Activated CD8-positive, alpha-beta T cell treated with anti-CD3 and anti-CD28 coated beads, Interleukin-2, amount 10 ng/mL, durations not matched to agents 7 days and 5 days (primary cell): ENCODE data around the gene MAGEA4. TPM values are rescaled to one million over a fixed set of nuclear protein-coding genes. Genes with fewer than 3 reads are reported as not detected.

Experiments
- ATAC-seq: fragments of 150-1000 bp; cut with Tn5 transposase; one replicate; pipeline ENCODE4 v1.10.0; 2021; ENCODE audit warnings: moderate library complexity
- CTCF ChIA-PET: fragments of 350-600 bp; sonication (Branson Sonifier 250); formaldehyde crosslinking; loops from one replicate; lab custom pipeline; 2021; ENCODE audit warnings: antibody characterized with exemption; lab: Charles Lee
- POLR2A ChIA-PET: fragments of 350-600 bp; sonication (Branson Sonifier 250); formaldehyde crosslinking; loops from one replicate; lab custom pipeline; 2021; ENCODE audit warnings: antibody characterized with exemption; lab: Charles Lee
- DNase-seq: peaks from one replicate; pipeline ENCODE4 v3.0.0-alpha.2; 2020
- H3K27ac Mint-ChIP-seq: one replicate; pipeline ENCODE4 v1.8.0; 2021; ENCODE audit warnings: mild to moderate bottlenecking, mixed read lengths
- H3K27me3 Mint-ChIP-seq: one replicate; pipeline ENCODE4 v1.8.0; 2021; ENCODE audit warnings: low read depth, mixed read lengths
- H3K36me3 Mint-ChIP-seq: one replicate; pipeline ENCODE4 v1.8.0; 2021; ENCODE audit warnings: low read depth, mixed read lengths
- H3K4me1 Mint-ChIP-seq: one replicate; pipeline ENCODE4 v1.8.0; 2021; ENCODE audit warnings: low read depth, mixed read lengths
- H3K4me3 Mint-ChIP-seq: one replicate; pipeline ENCODE4 v1.8.0; 2021; ENCODE audit warnings: mild to moderate bottlenecking, mixed read lengths
- H3K9me3 Mint-ChIP-seq: one replicate; pipeline ENCODE4 v1.8.0; 2022; ENCODE audit warnings: mixed read lengths; ENCODE audit not compliant: insufficient read depth
- total RNA-seq, 2 experiments: library from RNA; stranded (reverse); gene quantifications; one replicate each; pipeline ENCODE4 v1.2.3, GENCODE V29; 2021

Gene MAGEA4, protein sequence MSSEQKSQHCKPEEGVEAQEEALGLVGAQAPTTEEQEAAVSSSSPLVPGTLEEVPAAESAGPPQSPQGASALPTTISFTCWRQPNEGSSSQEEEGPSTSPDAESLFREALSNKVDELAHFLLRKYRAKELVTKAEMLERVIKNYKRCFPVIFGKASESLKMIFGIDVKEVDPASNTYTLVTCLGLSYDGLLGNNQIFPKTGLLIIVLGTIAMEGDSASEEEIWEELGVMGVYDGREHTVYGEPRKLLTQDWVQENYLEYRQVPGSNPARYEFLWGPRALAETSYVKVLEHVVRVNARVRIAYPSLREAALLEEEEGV
- not detected for total RNA-seq

DNA sequence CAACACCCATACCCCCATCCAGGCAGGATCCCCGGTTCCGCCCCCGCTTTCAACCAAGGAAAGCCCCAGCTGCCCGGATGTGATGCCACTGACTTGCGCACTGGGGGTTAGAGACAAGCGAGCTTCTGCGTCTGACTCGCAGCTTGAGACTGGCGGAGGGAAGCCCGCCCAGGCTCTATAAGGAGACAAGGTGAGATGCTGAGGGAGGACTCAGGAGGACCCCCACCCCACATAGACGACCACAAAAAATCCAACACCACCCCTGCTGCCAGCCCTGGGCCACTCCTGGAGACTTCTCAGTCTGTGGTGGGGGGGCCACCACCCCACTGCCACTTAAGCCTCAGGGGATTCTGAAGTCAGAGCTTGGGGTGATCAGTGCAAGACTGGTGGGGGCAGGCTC is at the start of gene MAGEA4:
Gene MAGEA4 (plus strand): TSS at position 110 of the 400 bp plus-strand sequence. CDS start 10,776 bp downstream, outside the sequence.
- ATAC-seq (no peak), DNase-seq (no peak)
- ChIA-PET CTCF (no interaction called here), POLR2A (no interaction called here)
- no peaks in the 10 kb centered on the region for H3K27me3 Mint-ChIP-seq
- no peak within 1 kb of the TSS for H3K4me3 Mint-ChIP-seq
- no peaks in the 10 kb centered on the region for H3K9me3 Mint-ChIP-seq
- no peaks in the 10 kb centered on the region for H3K4me1 Mint-ChIP-seq
- H3K36me3 Mint-ChIP-seq = no peaks in the 10 kb centered on the region
- no peak within 1 kb of the TSS for H3K27ac Mint-ChIP-seq

- ChIA-PET POLR2A (no interaction called here), CTCF (no interaction called here)
- peaks cover 5% of the 10 kb centered on the region for H3K9me3 Mint-ChIP-seq
- H3K27me3 Mint-ChIP-seq = no peaks in the 10 kb centered on the region
- no peak for DNase-seq
- ATAC-seq = no peak
- no peak overlapping the region for H3K4me3 Mint-ChIP-seq
- H3K27ac Mint-ChIP-seq = no peak overlapping the region
- H3K4me1 Mint-ChIP-seq = no peaks in the 10 kb centered on the region
- H3K36me3 Mint-ChIP-seq = no peaks in the 10 kb centered on the region
These were observed 42.1 kb upstream of the MAGEA4 start for GRCh38 chrX:151870602-151871001.

DNA sequence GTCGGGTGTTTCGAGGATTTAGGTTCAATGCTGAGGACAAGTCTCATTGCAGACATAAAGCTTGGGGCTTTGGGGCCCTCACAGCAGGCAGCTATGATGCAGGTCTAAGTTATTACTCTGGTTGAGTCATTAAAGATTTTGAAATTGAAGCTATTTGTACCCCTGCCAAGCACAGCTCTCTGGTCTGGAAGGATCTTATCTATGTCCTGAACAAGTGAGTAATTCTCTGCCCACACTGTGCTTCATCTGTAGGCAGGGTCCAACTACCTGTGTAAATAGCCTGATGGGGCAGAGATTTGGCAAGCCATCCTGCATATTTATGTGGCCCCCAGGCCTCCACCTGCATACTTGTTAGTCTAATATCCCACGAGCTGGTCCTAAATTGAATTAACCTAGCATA is 41.4 kb upstream of the MAGEA4 start:
- peaks cover 5% of the 10 kb centered on the region for H3K9me3 Mint-ChIP-seq

GRCh38 chrX:151873096-151873495 is 39.6 kb upstream of the MAGEA4 start:
- no peaks in the 10 kb centered on the region for H3K27me3 Mint-ChIP-seq
- ATAC-seq (no peak), DNase-seq (no peak)
- H3K36me3 Mint-ChIP-seq = no peaks in the 10 kb centered on the region
- ChIA-PET CTCF (no interaction called here), POLR2A (no interaction called here)
- no peaks in the 10 kb centered on the region for H3K9me3 Mint-ChIP-seq
- H3K4me3 Mint-ChIP-seq = no peak overlapping the region
- no peaks in the 10 kb centered on the region for H3K4me1 Mint-ChIP-seq
- H3K27ac Mint-ChIP-seq = no peak overlapping the region

More for the DNA sequence above, 41.4 kb upstream of the MAGEA4 start:
- DNase-seq (no peak), ATAC-seq (no peak)
- ChIA-PET POLR2A (no interaction called here), CTCF (no interaction called here)
- Mint-ChIP-seq H3K4me1 (no peaks in the 10 kb centered on the region), H3K4me3 (no peak overlapping the region), H3K27ac (no peak overlapping the region), H3K36me3 (no peaks in the 10 kb centered on the region), H3K27me3 (no peaks in the 10 kb centered on the region)

- H3K4me1 Mint-ChIP-seq = no peaks in the 10 kb centered on the region
- ChIA-PET CTCF (no interaction called here), POLR2A (no interaction called here)
- no peaks in the 10 kb centered on the region for H3K36me3 Mint-ChIP-seq
- H3K27ac Mint-ChIP-seq = no peak overlapping the region
- ATAC-seq (no peak), DNase-seq (no peak)
- no peak overlapping the region for H3K4me3 Mint-ChIP-seq
- H3K9me3 Mint-ChIP-seq = no peaks in the 10 kb centered on the region
- H3K27me3 Mint-ChIP-seq = no peaks in the 10 kb centered on the region
These were observed 37.2 kb upstream of the MAGEA4 start for GRCh38 chrX:151875270-151876026.

GRCh38 chrX:151878574-151878973 is 34.1 kb upstream of the MAGEA4 start:
- Mint-ChIP-seq H3K27ac (no peak overlapping the region), H3K4me1 (no peaks in the 10 kb centered on the region), H3K36me3 (no peaks in the 10 kb centered on the region), H3K27me3 (no peaks in the 10 kb centered on the region), H3K9me3 (no peaks in the 10 kb centered on the region), H3K4me3 (no peak overlapping the region)
- ChIA-PET CTCF (no interaction called here), POLR2A (no interaction called here)
- no peak for ATAC-seq
- DNase-seq = no peak

GRCh38 chrX:151879856-151880255 is 32.8 kb upstream of the MAGEA4 start:
- H3K36me3 Mint-ChIP-seq = no peaks in the 10 kb centered on the region
- no peak overlapping the region for H3K4me3 Mint-ChIP-seq
- CTCF ChIA-PET = no interaction called here
- ATAC-seq (no peak), DNase-seq (no peak)
- no peaks in the 10 kb centered on the region for H3K9me3 Mint-ChIP-seq
- POLR2A ChIA-PET = no interaction called here
- H3K27ac Mint-ChIP-seq = no peak overlapping the region
- no peaks in the 10 kb centered on the region for H3K4me1 Mint-ChIP-seq
- H3K27me3 Mint-ChIP-seq = no peaks in the 10 kb centered on the region

DNA sequence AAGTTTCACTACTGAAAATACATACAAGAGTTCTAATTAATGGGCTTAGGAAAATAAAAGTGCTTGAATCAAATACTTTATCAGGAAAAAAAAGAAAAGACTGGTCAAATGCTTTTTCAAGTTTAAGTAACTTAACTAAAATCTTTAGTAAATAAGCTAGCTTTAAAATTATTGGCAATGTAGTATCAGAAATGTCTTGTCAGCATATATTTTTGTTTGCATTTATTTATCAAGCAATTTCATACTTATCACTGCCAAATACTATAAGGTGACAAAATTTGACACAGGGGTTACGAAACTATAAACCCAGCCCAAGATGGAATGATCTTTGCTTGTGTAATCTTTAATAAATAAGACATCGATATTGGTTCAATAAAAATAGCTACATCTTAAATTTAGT is 31.8 kb upstream of the MAGEA4 start:
- ChIA-PET POLR2A (no interaction called here), CTCF (no interaction called here)
- H3K27me3 Mint-ChIP-seq = no peaks in the 10 kb centered on the region
- H3K4me3 Mint-ChIP-seq = no peak overlapping the region
- no peaks in the 10 kb centered on the region for H3K4me1 Mint-ChIP-seq
- no peak overlapping the region for H3K27ac Mint-ChIP-seq
- no peaks in the 10 kb centered on the region for H3K36me3 Mint-ChIP-seq
- H3K9me3 Mint-ChIP-seq = no peaks in the 10 kb centered on the region
- no peak for ATAC-seq
- DNase-seq = no peak

DNA sequence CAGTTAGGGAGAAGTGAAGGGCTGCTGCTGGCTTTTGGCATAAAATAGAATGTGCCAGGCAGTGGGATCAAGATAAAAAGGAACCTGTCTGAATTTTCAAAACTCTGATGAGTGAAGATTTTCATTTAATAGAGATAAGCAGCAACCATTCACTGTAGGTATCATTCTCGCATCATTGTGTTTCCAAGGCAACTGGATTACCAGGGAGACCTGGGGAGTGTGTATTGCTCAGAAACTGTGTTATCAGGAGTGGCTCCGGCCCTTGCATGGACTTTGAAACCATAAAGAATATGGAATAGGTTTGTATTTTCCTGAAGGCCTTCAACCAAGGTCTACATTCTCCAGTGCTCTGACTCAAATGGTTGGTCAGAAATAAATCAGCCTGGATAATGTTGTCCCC is 23.3 kb upstream of the MAGEA4 start:
- CTCF ChIA-PET = no interaction called here
- POLR2A ChIA-PET = no interaction called here
- ATAC-seq (no peak), DNase-seq (no peak)
- no peaks in the 10 kb centered on the region for H3K4me1 Mint-ChIP-seq
- no peak overlapping the region for H3K27ac Mint-ChIP-seq
- H3K9me3 Mint-ChIP-seq = no peaks in the 10 kb centered on the region
- no peak overlapping the region for H3K4me3 Mint-ChIP-seq
- H3K27me3 Mint-ChIP-seq = no peaks in the 10 kb centered on the region
- H3K36me3 Mint-ChIP-seq = no peaks in the 10 kb centered on the region

DNA sequence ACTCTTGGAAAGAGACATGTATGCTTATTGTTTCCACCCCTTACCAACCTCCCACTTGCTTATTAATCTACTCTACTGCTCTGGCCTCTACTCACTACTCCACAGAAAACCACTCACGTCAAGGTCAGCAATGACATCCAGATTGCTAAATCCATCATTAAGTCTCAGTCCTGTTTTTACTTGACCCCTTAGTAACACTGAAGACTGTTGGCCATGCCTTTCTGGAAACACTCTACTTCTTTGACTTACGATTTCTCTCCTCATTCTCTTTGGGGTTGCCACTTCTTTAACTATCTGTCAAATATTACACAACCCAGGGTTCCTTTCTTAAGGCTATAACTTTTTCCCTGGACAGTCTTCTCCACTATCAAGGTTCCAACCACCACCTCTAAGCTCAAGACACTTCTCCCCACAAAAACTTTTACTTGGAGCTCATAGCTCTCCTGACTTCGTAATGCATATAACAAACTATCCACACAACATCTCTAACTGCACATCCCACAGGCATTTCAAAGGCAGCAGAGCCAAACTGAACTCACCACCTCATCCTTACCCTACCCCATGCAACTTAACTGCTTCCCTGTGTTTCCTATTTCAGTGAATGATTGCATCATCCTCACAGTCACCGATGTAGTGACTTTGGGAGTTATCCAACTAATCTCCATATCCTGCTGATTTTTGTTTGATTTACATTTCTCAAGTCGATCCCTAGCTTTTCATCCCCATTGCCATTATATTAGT is 15.8 kb upstream of the MAGEA4 start:
- DNase-seq = no peak
- ChIA-PET POLR2A (no interaction called here), CTCF (no interaction called here)
- Mint-ChIP-seq H3K27ac (no peak overlapping the region), H3K4me3 (no peak overlapping the region), H3K9me3 (no peaks in the 10 kb centered on the region), H3K27me3 (no peaks in the 10 kb centered on the region), H3K4me1 (no peaks in the 10 kb centered on the region), H3K36me3 (no peaks in the 10 kb centered on the region)
- no peak for ATAC-seq

DNA sequence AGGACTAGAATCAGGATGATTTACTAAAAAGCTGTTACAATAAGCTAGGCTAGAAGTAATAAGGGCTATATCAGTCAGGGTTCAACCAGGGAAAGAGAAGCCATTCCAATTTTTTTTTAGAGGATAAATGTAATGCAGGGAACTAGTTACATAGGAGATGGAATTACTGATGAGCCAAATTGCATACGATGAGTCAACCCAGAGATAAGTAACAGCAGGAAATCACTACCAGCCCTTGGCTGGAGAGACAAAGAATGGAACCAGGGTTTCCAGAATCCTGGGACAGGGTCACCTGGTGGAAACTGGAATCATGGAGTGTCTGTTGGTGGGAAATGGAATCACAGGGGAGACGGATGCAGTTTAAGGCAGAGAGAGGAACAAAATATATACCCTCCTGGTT is 13.1 kb upstream of the MAGEA4 start:
- no peaks in the 10 kb centered on the region for H3K4me1 Mint-ChIP-seq
- ATAC-seq = no peak
- no peak for DNase-seq
- ChIA-PET POLR2A (no interaction called here), CTCF (no interaction called here)
- H3K4me3 Mint-ChIP-seq = no peak overlapping the region
- no peaks in the 10 kb centered on the region for H3K36me3 Mint-ChIP-seq
- no peaks in the 10 kb centered on the region for H3K9me3 Mint-ChIP-seq
- H3K27ac Mint-ChIP-seq = no peak overlapping the region
- no peaks in the 10 kb centered on the region for H3K27me3 Mint-ChIP-seq

- H3K27ac Mint-ChIP-seq = no peak overlapping the region
- H3K9me3 Mint-ChIP-seq = no peaks in the 10 kb centered on the region
- H3K4me1 Mint-ChIP-seq = no peaks in the 10 kb centered on the region
- ChIA-PET POLR2A (no interaction called here), CTCF (no interaction called here)
- H3K27me3 Mint-ChIP-seq = no peaks in the 10 kb centered on the region
- ATAC-seq = no peak
- no peak overlapping the region for H3K4me3 Mint-ChIP-seq
- DNase-seq = no peak
- H3K36me3 Mint-ChIP-seq = no peaks in the 10 kb centered on the region
These were observed 10.9 kb upstream of the MAGEA4 start for GRCh38 chrX:151901826-151902225.
